ENCODE data around the gene TMEM131. TPM values are rescaled to one million over a fixed set of nuclear protein-coding genes. Genes with fewer than 3 reads are reported as not detected.

TMEM131 gene
- total RNA-seq, 1 donor from 2014 or later: 16.8 TPM

DNA sequence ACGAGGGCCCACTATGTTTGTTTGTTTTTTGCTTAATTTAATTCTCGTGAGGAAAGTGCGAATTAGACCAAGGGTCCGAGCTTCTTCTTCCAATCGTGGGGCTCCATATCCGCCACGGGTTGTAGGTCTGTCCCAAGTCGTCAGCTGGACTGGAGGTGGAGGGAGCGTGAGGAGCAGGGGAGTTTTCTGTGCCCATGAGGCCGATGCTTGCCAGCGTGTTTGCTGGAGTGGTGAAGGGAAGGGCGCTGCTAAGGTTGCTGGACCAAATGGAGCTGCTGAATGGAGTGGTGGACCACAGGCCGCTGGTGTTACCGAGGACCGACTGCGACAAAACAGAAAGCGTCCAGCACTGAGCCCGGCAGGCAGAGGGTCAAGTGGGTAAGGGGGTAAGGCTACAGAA lies 238.7 kb downstream of the TMEM131 start:
- DNase-seq (ENCODE audit: low read depth): no peak
- no peak overlapping the region for H3K4me3 ChIP-seq (ENCODE audit: low read depth, low read length)
- no peaks in the 10 kb centered on the region for H3K36me3 ChIP-seq (ENCODE audit: control insufficient read depth, insufficient read depth, low read length)
- TF ChIP-seq, protein P1, sequence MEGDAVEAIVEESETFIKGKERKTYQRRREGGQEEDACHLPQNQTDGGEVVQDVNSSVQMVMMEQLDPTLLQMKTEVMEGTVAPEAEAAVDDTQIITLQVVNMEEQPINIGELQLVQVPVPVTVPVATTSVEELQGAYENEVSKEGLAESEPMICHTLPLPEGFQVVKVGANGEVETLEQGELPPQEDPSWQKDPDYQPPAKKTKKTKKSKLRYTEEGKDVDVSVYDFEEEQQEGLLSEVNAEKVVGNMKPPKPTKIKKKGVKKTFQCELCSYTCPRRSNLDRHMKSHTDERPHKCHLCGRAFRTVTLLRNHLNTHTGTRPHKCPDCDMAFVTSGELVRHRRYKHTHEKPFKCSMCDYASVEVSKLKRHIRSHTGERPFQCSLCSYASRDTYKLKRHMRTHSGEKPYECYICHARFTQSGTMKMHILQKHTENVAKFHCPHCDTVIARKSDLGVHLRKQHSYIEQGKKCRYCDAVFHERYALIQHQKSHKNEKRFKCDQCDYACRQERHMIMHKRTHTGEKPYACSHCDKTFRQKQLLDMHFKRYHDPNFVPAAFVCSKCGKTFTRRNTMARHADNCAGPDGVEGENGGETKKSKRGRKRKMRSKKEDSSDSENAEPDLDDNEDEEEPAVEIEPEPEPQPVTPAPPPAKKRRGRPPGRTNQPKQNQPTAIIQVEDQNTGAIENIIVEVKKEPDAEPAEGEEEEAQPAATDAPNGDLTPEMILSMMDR (IDR thresholded peaks at IDR 0.05; ENCODE audit: insufficient read depth, low read length, poor library complexity, severe bottlenecking): no peak
- no peaks in the 10 kb centered on the region for H3K27me3 ChIP-seq (ENCODE audit: control insufficient read depth, insufficient read depth, low read length)

DNA sequence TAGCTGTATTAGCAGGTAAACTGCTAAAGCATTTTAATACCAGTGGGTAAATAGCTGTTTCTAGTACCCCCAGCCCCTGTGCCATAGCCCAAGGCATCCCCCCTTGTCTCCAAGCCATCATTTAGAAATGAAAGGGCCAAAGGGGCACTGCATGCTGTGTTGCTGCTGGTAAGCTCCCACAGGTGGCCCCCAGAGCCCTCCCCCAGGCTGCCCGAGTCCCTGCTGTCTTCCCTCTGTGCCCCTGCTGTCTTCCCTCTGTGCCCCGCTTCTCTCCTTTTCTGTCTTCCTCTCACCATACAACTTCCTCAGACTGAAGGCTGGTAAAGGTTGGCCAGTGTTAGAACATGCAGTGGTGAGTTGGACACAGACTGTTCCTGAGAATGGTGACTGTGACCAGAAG lies 240.3 kb downstream of the TMEM131 start:
- H3K27me3 ChIP-seq (ENCODE audit: control insufficient read depth, insufficient read depth, low read length): no peaks in the 10 kb centered on the region
- TF ChIP-seq, protein P1 (IDR thresholded peaks at IDR 0.05; ENCODE audit: insufficient read depth, low read length, poor library complexity, severe bottlenecking): no peak
- DNase-seq (ENCODE audit: low read depth): no peak
- H3K4me3 ChIP-seq (ENCODE audit: low read depth, low read length): no peak overlapping the region
- H3K36me3 ChIP-seq (ENCODE audit: control insufficient read depth, insufficient read depth, low read length): no peaks in the 10 kb centered on the region

DNA sequence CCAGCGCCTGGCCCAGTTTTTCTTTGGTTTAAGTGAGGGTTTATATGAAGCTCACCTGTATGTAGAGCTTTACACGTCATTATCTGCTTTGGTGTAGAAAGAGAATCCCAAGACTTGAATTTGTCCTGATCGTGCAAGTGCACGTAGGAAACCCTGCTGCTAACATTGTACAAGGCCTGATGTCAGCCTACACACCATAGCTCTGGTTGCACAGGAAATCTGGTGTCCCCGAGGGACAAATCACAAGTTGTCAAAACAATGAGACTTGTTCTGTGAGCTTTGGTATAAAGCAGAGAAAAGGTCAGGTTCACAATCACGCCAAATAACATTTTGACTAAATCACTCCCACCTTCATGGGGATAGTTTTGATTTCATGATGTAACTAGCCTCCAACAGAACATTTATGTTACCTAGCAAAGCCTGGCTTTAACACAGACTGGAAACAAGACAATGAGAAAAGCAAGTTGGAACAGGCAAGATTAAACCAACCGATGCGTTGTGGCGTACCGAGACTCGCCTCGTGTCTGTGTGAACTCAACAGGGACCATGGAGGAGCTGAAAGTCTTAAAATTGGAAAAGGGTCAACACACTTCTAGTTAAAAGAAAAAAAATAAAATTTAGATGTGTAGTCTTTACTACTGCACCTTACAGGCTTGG lies 240.9 kb downstream of the TMEM131 start:
- TF ChIP-seq, protein P1 (IDR thresholded peaks at IDR 0.05; ENCODE audit: insufficient read depth, low read length, poor library complexity, severe bottlenecking): no peak
- Histone ChIP-seq H3K27me3 (ENCODE audit: control insufficient read depth, insufficient read depth, low read length) (no peaks in the 10 kb centered on the region), H3K4me3 (ENCODE audit: low read depth, low read length) (no peak overlapping the region), H3K36me3 (ENCODE audit: control insufficient read depth, insufficient read depth, low read length) (no peaks in the 10 kb centered on the region)
- no peak for DNase-seq (ENCODE audit: low read depth)

DNA sequence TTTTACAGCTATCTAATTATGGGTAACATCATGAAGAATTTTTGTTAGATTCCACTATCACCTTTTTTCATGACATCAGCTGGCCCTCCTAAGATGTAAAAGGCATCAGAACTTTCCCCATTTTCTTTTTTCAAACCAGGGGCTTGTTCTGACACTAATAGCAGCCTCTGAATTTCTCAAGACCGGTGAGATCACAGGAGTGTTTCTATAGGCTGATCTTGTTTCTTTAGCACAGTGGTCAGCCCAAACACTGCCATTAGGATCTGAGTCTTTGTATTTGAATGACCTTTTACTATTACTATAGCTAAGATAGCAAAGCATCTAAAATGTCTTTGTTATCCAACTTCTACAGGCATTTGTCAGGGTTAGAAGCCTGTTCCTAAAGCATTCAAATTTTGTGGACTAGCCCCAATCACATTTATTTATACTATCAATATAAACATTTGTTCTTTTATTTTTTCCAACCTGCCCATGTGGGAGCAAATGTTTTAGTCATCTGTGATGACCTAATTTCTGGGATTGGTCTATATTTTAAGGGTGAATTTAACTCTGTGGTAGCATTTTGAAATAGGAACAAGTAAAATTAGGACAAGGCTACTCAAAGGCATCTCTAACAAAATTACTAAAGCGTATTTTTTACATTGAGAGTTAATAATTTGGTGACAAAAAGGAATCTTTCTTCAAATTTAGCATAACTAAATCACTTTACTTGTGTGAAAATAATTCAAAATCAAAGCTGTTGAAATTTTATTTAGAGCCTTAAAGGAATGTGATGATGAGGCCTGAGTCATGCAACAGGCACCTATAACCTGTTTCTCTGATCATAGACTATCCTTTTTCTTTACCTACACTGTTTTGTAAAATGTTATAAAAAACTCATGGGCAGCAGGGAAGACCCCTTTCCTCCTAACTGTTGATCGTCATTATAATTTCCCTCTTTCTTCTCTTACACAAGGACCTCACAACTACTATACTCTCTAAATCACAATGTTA lies 243.1 kb downstream of the TMEM131 start:
- TF ChIP-seq, protein P1 (IDR thresholded peaks at IDR 0.05; ENCODE audit: insufficient read depth, low read length, poor library complexity, severe bottlenecking): no peak
- Histone ChIP-seq H3K36me3 (ENCODE audit: control insufficient read depth, insufficient read depth, low read length) (no peaks in the 10 kb centered on the region), H3K4me3 (ENCODE audit: low read depth, low read length) (no peak overlapping the region), H3K27me3 (ENCODE audit: control insufficient read depth, insufficient read depth, low read length) (no peaks in the 10 kb centered on the region)
- DNase-seq (ENCODE audit: low read depth): no peak

DNA sequence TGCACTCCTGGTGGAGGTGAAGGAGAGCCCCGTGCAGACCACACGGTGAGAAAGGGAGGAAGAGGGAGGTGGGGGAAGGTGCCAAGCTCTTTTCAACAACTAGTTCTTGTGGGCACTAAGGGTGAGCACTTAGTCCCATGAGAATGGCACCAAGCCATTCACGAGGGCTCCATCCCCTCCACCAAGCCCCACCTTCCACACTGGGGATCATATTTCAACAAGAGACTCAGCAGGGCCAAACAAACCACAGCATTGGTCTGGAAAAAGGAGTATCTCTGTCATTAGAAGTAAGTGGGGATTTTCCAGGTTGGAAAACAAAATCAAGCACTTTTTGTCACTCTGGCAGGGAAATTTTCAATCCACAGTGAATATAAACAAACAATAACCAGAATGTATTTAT lies 244.0 kb downstream of the TMEM131 start:
- Histone ChIP-seq H3K27me3 (ENCODE audit: control insufficient read depth, insufficient read depth, low read length) (no peaks in the 10 kb centered on the region), H3K36me3 (ENCODE audit: control insufficient read depth, insufficient read depth, low read length) (no peaks in the 10 kb centered on the region), H3K4me3 (ENCODE audit: low read depth, low read length) (no peak overlapping the region)
- DNase-seq (ENCODE audit: low read depth): no peak
- TF ChIP-seq, protein P1 (IDR thresholded peaks at IDR 0.05; ENCODE audit: insufficient read depth, low read length, poor library complexity, severe bottlenecking): no peak
